NCI-H446 treated with DMSO at 0.1 percent for 48 hours (cell line): Measurements from ENCODE around the gene TBC1D14.

Source experiments
- DNase-seq: peaks from one replicate; lab custom pipeline; 2025; lab: John Stamatoyannopoulos, UW

Gene TBC1D14

GRCh38 chr4:7023486-7023885 lies 113.9 kb downstream of the TBC1D14 start:
- no peak for DNase-seq

DNA sequence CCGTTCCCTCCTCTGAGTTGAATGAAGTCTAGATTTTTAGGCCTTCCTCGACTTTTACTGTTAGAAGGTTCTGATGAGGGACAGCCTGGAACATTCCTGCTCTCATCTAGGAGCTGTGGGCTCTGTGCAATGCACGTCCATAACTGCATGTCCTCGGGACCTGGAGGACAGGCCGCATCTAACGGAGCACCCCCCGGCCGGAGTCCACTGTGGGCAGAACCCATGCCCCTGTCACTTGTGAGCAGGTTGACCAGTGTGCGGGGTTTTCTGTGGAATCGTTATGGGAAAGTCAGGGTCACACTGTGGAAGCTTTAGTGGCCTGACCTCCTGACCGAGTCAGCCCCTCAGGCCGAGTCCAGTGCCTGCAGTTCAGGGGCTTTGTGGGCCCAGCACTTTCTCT lies 114.3 kb downstream of the TBC1D14 start:
- DNase-seq: no peak

- no peak for DNase-seq
These were observed 114.8 kb downstream of the TBC1D14 start for GRCh38 chr4:7024336-7024890.

GRCh38 chr4:7025040-7025602 lies 115.5 kb downstream of the TBC1D14 start:
- no peak for DNase-seq

DNA sequence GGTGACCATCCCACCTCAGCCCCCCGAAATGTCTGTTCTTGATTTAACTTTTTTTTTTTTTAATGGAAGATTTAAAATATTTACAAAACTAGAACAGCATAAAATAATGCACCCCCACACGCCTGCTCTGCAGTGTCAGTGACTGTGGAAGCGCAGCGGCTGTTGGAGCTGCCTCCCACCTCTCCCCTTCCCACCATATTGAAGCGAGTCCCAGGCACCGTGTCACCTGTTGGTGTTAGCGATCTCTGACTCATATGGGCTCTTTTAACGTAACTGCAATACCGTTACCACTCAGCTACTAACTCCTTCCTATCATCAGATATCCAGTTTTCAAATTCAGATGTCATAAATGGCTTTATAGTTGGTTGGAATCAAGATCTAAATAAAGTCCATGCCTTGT lies 116.5 kb downstream of the TBC1D14 start:
- no peak for DNase-seq

DNA sequence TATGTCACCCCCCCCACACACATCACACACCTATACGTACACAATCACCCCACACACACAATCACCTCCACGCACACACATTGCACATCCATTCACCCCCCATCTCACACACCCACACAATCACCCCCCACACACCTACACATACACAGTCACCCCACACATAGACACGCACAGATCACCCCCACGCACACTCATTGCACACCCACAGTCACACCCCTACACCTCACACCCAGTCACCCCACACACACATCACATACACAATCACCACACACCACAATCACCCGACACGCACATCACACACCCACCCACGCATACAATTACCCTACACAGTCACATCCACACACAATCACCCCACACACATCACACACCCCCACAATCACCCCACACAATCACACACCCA lies 117.7 kb downstream of the TBC1D14 start:
- DNase-seq: no peak

GRCh38 chr4:7027913-7028312 lies 118.3 kb downstream of the TBC1D14 start:
- no peak for DNase-seq

GRCh38 chr4:7029212-7029611 lies 119.6 kb downstream of the TBC1D14 start:
- DNase-seq: no peak

- no peak for DNase-seq
These were observed 120.3 kb downstream of the TBC1D14 start for GRCh38 chr4:7029921-7030320.

DNA sequence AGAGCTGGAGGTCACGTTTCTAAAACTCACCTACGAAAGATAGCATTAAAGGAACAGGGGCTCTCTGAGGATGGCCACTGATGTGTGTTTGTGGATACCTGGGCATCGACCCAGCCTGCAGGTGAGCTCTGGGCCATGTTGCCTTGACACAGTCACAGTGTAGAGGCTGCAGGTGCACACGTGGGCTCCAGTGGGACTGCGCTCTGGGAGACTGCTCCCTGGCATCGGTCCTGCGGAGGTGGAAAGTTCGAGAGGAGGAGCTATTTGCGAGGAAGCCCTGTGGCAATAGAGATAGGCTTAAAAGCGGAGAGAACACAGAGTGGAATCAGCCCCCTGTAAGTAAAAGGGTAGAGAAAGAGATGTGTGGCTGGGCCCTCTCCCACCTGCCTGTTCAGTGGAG lies 121.2 kb downstream of the TBC1D14 start:
- DNase-seq: no peak

GRCh38 chr4:7031558-7032449 lies 122.2 kb downstream of the TBC1D14 start:
- no peak for DNase-seq

DNA sequence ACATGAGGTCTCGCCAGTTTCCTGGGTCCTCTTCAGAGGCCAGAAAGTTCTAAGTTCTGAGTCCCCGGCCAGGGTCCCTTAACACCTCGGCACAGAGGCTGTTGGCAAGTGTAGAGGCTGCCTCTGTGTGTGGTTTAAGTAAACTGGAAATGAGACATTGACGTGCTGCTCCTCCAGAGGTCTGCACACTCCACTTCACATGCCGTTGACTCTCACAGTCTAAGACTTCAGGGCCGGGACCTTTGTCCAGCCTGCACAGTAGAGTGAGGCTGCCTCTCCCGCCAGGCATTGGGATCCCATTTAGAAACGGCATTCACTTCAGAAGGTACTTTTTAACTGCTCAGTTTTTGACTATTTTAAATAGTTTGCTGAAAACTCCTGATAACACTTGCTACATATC lies 123.0 kb downstream of the TBC1D14 start:
- DNase-seq: no peak

- no peak for DNase-seq
These were observed 124.8 kb downstream of the TBC1D14 start for GRCh38 chr4:7034262-7035081.

GRCh38 chr4:7037425-7037824 lies 127.8 kb downstream of the TBC1D14 start:
- no peak for DNase-seq

- no peak for DNase-seq
These were observed 131.1 kb downstream of the TBC1D14 start for GRCh38 chr4:7040765-7041164.

- DNase-seq: no peak
These were observed 131.6 kb downstream of the TBC1D14 start for GRCh38 chr4:7041246-7041645.

GRCh38 chr4:7041801-7042502 lies 132.3 kb downstream of the TBC1D14 start:
- no peak for DNase-seq

- peak; percentile 86 for DNase-seq
These were observed 133.1 kb downstream of the TBC1D14 start for GRCh38 chr4:7042503-7043283.

DNA sequence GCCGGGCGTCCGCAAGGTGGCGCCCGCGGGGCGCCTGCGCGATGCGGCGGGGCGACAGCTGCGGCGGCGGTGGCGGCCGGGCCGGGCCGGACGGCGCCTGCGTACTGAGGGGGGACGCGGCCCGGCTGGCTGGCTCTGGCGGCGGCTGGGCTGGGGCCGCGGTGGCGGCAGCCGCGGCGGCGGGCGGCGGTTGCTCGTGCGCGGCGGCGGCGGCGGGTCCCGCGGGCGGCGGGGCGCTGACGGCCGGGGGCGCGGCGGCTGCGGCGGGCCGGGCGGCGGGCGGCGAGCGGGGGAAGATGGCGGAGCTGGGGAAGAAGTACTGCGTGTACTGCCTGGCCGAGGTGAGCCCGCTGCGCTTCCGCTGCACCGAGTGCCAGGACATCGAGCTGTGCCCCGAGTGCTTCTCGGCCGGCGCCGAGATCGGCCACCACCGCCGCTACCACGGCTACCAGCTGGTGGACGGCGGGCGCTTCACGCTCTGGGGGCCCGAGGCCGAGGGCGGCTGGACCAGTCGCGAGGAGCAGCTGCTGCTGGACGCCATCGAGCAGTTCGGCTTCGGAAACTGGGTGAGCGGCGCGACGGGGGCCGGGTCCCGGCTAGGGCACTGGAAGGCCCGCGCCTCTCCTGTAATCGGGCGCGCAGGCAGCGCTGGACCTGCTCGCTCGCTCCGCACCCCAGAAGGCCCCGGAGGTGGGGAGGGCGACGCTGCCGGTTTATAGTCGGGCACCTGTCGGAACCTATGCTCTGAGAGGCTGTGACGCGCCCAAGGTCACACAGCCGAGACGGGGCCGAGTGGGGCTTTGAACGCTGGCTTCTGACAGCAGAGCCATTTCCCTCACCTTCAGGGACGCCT lies 133.9 kb downstream of the TBC1D14 start, which contains the start of gene TADA2B:
Gene TADA2B (plus strand): TSS at position 89 of the 853 bp plus-strand sequence. CDS start 208 bp downstream, at position 297.
- no peak for DNase-seq
